Activated CD4-positive, alpha-beta T cell treated with anti-CD3 and anti-CD28 coated beads, Interleukin-2, amount 50 U/mL, for 16 hours (primary cell): ENCODE data around the gene TRPC5OS.

Source experiments
- DNase-seq: peaks from one replicate; pipeline ENCODE4 v3.0.0-alpha.2; 2020

The TRPC5OS gene

DNA sequence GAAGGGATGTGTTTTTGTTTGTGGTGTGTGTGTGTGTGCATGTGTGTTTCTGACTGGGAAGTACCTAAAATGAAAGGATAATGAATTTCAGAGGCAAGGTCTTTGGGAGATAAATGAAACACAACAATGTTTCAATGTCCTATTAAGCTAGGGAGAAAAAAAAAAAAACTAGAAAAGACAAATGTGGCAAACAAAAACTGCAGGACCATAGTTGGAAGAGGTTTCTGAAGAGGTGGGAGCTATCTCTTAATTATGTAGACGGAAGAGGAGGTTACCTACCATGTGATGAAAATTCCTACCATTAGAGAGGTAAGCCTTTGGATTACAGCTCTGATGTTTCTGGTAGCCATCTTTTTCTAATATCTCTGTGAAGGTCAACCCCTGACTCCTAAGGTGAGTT lies at the start of gene TRPC5OS:
TSS of gene TRPC5OS (plus strand) at position 301 of the 400 bp plus-strand sequence. CDS start 25,669 bp downstream, outside the sequence.
- no peak for DNase-seq

GRCh38 chrX:111829345-111829744 lies 46.6 kb upstream of the TRPC5OS start:
- no peak for DNase-seq

DNA sequence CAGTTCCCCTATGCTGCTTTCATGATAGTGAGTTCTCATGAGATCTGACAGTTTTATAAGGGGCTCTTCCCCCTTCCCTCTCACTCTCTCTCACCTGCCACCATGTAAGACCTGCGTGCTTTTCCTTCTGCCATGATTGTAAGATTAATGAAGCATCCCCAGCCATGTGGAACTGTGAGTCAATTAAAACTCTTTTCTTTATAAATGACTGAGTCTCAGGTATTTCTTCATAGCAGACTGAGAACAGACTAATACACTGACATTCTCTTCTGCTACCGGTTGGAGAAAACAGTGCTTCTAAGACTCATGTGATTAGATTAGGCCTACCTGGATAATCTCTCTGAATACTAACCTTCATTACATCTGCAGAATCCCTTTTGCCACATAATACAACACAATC lies 45.4 kb upstream of the TRPC5OS start:
- no peak for DNase-seq

GRCh38 chrX:111831343-111831742 lies 44.6 kb upstream of the TRPC5OS start:
- no peak for DNase-seq

- no peak for DNase-seq
Measured at GRCh38 chrX:111837197-111837596, 38.8 kb upstream of the TRPC5OS start.

DNA sequence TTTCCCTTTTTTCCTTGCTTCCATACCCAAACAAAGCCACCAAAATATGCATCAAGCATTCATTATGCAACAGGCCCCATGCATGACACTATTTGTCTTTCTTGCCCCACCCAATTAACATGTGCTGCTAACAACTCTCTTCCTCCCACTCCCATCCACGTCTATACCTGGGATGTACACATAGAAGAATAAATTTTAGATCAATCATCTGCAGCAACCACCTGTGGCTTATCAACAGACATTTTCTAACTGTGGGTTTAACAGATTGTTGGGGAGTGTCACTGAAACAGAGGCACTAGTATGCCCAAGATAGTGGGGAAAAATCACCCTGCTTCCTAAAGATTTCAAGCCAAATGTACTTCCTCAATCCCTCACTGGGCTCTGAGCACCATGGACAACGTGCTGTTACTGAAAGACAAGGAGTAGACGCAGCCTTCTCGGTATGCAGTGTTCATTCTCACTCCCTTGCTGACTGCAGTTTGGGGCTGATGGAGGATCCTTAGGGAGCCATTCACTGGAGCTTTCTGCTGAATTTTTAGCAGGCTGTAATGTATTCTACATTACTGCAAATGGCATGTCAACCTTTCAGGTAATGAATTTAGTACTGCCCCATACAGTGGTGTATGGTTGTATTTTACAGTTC lies 28.4 kb upstream of the TRPC5OS start:
- no peak for DNase-seq

DNA sequence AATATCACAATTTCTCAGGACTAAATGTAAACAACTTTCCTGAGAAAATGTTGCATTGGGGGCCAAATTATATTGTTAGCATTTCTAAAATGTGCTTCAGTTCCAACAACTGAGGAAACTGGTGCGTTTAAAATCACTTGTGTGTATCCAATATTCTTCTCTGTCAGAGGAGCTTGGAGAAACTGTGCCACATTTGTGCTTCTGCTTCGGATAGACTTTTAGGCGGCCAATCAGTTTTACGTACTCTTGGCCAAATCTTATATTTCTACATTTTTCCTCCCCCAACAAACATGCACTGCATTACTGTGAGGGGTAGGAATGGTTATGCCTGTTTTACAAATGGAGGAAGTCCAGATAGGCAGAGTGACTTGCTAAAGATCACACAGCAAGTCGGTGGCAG lies 27.4 kb upstream of the TRPC5OS start:
- DNase-seq = no peak

GRCh38 chrX:111850975-111851374 lies 25.0 kb upstream of the TRPC5OS start:
- DNase-seq = no peak

DNA sequence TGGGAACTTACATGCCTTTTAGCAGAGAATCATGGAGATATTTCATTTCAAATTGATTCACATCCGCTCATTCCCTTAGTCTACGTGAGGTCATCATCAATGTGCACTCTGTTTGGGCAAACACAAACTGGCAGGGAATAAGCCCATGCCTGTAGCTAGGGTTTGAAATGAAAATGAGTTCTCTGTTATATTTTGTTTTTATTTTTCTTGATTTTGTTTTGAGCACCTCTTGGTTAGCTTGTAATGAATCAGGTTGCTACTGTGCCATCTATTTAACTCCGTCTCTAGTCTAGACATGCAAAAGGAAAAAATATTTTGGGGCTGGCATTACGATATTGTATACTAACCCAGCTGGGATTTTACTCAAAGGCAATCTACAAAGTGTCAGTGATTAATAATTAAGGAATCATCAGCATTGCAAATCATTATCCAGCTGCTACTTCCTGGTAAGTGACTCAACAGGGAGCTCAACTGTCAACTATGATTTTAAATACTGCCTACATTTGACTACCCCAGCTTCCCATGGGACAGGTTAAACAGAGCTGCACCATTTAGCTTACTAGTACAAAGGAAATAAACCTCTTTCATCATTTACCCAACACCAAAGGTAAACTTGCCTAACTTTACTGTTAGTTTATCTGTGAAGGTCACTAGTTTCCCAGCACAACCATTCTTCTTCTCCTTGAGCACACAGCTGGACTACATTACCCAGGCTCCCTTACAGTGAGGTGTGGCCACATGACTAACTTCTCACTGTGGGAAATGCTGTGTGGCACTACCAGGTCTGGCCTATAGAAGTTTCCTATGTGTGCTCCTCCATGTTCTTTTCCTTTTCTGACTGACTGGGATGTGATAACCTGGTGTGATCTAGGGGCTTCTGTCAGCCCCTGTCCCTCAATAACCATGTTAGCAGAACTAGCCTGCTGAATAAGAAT lies 21.2 kb upstream of the TRPC5OS start:
- DNase-seq = no peak

DNA sequence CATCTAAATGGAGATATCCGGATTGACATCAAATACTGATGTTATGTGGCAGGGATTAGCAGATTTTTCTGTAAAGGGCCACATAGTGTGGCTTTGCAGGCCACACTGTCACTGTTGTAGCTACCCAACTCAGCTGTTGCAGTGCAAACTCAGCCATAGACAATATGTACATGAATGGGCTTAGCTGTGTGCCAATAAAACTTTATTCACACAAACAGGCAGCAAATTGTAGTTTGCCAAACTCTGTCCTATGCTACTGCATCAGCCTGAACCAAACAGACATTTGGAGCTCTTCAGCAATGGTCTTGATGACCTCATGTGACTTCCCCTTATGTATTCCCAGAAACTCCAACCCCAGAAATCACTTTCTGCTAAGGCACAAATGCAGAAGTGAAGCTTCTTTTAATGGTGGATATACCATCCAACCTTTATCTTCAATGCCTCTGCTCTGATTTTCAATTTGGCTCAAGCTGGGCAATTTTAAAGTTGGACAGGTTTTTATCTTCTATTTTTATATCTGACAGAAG lies 18.4 kb upstream of the TRPC5OS start:
- DNase-seq = no peak

- no peak for DNase-seq
Measured at GRCh38 chrX:111861605-111862004, 14.4 kb upstream of the TRPC5OS start.

DNA sequence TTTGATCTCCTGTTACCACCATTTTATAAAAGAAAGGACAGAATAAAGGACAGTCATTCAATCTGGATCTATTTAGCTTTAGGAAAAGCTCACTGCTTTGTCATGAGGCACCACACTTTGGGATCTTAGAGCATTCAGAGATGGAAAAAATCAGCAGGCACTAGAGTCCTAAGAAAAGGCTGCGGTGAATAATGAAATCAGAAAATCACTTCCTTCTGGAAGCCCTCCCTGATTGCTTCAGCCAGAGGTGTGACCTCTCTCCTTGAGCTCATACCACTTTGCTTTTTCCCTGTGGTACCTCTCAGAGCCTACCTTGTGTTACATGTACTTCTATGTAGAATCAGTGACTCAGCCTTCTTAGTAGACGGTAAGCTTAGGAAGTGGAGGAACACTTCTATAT lies 8.7 kb upstream of the TRPC5OS start:
- no peak for DNase-seq

DNA sequence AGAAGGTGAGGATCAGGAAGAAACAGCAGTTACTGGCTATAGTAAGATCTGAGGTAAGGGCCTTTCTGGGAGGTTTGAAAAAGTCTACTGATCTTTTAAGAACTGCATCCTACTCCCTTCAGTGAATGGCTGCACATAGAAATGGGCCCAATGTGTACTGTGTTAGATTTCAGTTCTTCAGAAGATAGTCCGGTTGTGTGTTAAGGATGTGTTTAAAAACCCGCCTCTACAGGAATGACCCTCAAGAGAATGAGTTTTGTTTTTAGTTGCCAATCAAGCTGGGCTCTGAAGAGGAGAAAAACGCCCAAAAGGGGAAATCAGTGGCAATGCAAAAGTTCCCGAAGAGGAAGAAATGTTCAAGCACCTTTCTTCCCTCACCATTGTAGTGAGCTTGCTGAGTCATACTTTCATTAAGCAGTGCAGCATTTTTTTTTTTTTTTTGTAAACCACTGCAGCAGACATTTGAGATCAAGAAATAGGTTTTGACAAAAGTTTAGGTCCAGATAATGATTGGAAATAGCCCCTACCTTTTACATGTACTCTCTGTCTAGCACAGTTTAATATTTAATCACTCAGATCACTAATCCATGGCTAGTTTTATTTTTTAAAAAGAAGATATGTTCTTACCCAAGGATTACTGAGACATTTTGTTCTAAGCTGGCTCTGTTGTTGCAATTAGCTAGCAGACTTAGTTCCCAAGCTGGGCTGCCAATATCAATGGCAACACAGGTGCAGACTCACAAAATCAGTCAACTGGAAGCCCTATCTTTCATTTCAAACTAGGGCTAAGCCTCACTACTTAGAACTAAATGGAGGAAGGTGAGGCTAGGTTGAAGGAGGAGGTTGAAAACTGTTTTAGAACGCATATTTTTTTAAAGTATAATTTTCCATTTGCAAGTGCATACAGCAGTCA lies 7.0 kb upstream of the TRPC5OS start:
- peak; percentile 5 for DNase-seq

DNA sequence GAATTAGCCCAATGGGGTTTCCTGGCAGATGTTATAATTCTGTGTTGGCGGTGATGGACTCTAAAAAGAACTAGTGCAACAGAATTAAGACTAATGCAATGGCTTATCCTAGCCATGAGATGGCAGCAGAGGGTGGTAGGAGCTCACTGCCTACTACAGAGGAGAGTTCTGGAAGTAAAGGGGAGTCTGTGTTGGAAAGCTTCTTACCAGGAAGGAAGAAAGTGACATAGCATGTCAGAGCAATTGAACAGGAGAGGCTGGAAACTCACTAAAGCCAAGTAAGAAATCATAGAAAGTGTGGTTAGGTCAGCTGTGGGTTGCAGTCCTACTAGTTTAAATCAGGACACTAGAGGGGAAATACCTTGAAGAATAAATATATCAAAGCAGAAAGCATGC lies 6.3 kb upstream of the TRPC5OS start:
- peak; percentile 44 for DNase-seq

DNA sequence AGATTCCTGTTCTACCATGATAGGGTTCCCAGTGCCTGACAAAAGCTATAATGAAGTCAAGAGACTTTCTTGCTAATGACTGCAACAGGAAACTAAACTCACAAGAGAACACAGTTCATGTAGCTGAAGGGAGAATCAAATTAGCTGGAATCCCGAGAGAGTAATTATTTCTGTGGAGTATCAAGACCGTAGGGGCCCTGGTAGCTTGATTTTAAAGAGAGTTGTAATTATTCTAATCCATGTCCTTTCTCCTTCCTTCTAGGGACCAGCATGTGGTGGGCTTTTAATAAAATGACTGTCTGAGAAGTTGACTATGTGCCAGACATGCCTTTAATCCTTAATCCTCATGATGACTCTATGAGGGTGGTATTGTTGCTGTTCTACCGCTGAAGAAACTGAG lies 1.7 kb upstream of the TRPC5OS start:
- no peak for DNase-seq

GRCh38 chrX:111876646-111877045 lies 665 bp downstream of the TRPC5OS start:
- DNase-seq = no peak

DNA sequence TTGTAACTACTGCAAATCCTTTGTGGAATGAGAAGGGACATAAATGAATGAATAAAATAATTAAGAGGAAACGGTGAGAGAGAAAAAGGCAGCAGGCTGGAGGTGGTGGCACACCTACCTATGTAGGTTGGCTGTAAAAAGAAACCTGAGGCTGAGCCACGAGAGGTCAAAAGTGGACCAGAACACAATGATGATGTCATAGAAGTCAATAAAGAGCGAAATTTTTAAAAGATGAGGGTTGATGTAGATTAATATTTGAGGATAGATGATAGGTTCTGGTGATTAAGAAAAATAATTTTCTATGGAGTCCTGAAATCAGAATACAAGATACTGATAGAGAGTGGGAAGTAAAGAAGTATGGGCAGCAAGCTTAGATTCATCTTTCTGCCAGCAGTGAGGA lies 1.7 kb downstream of the TRPC5OS start:
- no peak for DNase-seq

DNA sequence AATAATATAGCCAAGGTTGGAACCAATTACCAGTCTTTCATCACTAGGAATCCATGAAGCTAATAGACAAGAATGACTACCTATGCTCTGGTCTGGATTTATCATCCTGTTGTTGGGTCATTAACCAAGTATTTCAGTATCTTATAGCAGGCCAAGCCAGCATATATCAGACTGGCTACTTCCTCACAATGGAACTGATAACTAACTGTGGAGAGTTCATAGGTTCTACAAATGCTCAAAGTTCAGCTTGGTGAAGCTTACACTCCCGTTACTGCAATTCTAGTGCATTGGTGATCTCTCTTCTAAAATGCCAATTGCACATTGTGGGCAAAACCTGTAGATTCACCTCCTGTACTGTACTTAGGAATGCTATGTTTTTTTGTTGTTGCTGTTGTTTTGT lies 4.8 kb downstream of the TRPC5OS start:
- DNase-seq = no peak

GRCh38 chrX:111881715-111882114 lies 5.7 kb downstream of the TRPC5OS start:
- DNase-seq = no peak

GRCh38 chrX:111886678-111887077 lies 10.7 kb downstream of the TRPC5OS start:
- DNase-seq = no peak

DNA sequence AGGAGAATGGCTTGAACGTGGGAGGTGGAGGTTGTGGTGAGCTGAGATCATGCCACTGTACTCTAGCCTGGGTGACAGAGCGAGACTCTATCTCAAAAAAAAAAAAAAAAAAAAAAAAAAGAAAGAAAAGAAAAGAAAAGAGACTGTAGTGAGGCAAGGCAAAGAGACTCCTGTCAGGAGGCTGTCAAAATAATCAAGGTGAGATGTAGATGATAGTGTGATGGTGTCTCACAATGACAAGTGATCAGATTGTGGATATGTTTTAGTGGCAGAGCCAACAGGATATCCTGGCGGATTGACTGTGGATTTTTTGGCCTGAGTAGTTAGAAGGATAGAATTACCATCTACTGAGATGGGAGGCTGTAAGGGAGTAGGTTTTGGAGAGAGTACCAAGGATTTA lies 12.6 kb downstream of the TRPC5OS start:
- DNase-seq = no peak

- DNase-seq = no peak
Measured at GRCh38 chrX:111892375-111892774, 16.4 kb downstream of the TRPC5OS start.

DNA sequence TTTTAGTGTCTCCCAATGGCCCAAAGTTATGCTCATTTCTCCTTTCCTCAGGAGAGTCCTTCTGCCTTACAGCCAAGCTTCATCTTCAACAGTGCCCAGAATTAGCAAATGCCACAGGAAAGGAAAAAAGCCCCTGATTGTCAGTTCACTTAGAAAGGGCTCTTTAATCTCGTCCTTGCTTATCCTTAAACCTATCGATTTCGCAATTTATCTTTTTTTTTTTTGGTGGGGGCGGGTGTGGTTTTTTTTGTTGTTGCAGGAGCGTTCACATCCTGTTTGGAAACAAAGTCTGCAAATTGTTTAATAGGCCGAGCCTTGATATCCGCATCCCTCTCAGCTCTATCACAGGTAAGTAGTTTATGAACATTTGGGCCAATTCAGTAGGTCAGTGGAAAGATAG lies 20.2 kb downstream of the TRPC5OS start:
- no peak for DNase-seq
